NT2/D1 (cell line): ENCODE data around the gene SUMO4.

ENCODE experiments used
- DNase-seq: peaks from one replicate; pipeline ENCODE4 v3.0.0-alpha.2; 2011; ENCODE audit warnings: low read depth, low spot score
- H3K27me3 ChIP-seq: 2 replicates; pipeline ENCODE4 v1.6.0; 2011; ENCODE audit warnings: mild to moderate bottlenecking; ENCODE audit not compliant: insufficient read length, insufficient read depth
- H3K36me3 ChIP-seq: 2 replicates; pipeline ENCODE4 v1.6.1; 2011; ENCODE audit warnings: mild to moderate bottlenecking, low read length, mixed read lengths; ENCODE audit not compliant: insufficient read depth, insufficient read length
- H3K4me1 ChIP-seq: 2 replicates; pipeline ENCODE4 v1.5.1; 2011; ENCODE audit not compliant: insufficient read depth, insufficient read length
- H3K4me3 ChIP-seq: 2 replicates; pipeline ENCODE4 v1.5.1; 2011; ENCODE audit warnings: low read depth; ENCODE audit not compliant: insufficient read length
- H3K9ac ChIP-seq: 2 replicates; pipeline ENCODE4 v1.6.0; 2011; ENCODE audit warnings: low read depth; ENCODE audit not compliant: insufficient read length
- H3K9me3 ChIP-seq: 2 replicates; pipeline ENCODE4 v1.5.1; 2011; ENCODE audit warnings: mild to moderate bottlenecking, low read length; ENCODE audit not compliant: insufficient read depth
- SUZ12 ChIP-seq: IDR thresholded peaks from 2 replicates; pipeline ENCODE4 v1.6.1; 2011; ENCODE audit not compliant: insufficient read length, insufficient read depth; ENCODE audit errors: extremely low read depth
- YY1 ChIP-seq: IDR thresholded peaks from 2 replicates; pipeline ENCODE4 v1.6.1; 2011; ENCODE audit not compliant: insufficient read length, insufficient read depth
- ZNF274 ChIP-seq: IDR thresholded peaks from 2 replicates; pipeline ENCODE4 v1.6.1; 2011; ENCODE audit warnings: mild to moderate bottlenecking, low read depth, low read length

Gene SUMO4

DNA sequence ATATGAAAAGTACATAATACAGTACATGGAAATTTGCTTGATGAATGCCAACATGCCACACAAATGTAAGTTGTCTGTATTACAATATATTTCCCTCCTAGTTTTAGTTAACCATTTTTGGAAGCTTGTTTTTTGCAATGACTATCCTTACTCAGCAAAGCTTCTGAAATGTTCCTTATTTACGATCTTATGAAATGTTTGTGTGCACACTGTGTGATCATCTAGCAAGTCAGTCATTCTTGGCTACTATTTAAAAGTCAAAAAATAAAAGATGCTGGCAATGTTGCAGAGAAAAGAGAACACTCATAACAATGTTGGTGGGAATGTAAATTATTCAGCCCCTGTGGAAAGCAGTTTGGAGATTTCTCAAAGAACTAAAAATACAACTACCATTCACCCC is 33.8 kb downstream of the SUMO4 start:
- Histone ChIP-seq H3K36me3 (no peaks in the 10 kb centered on the region), H3K4me3 (no peak overlapping the region), H3K27me3 (no peaks in the 10 kb centered on the region), H3K9me3 (no peaks in the 10 kb centered on the region), H3K4me1 (peaks cover 5% of the 10 kb centered on the region), H3K9ac (no peak overlapping the region)
- no peak for DNase-seq
- TF ChIP-seq YY1 (no peak), ZNF274 (no peak), SUZ12 (no peak)

DNA sequence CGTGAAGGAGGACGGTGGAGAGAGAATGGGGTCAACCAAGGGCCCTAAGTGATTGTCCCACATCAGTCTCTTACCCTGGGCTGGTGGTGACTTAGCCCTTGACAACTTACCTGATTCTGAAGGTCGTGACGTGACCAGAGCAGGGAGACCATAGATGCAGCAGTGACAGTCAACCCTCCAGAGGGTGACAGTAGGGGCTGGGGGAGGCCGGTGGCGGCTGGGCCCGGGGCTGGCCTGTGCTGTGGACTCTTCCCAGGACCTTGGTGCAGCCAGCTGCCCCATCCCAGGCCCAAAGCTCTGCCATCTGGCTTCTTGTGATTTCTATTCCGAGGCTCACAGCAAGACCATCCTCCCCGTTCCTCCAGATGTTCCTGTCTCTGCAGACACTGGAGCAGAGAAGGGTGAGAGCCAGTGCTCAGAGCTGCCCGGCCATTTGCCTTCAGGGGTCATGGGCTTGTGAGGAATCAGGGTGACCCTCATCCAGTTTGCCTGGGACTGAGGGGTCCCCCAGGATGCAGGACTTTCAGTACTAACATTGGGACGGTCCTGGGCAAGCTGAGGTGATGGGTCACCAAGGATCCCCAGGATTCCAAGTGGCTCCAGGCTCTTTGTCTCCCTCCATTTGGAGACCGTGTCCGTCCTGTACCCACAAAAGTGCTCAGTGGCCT is 36.0 kb downstream of the SUMO4 start:
- H3K4me1 ChIP-seq = peaks cover 6% of the 10 kb centered on the region
- TF ChIP-seq SUZ12 (no peak), ZNF274 (no peak), YY1 (no peak)

DNA sequence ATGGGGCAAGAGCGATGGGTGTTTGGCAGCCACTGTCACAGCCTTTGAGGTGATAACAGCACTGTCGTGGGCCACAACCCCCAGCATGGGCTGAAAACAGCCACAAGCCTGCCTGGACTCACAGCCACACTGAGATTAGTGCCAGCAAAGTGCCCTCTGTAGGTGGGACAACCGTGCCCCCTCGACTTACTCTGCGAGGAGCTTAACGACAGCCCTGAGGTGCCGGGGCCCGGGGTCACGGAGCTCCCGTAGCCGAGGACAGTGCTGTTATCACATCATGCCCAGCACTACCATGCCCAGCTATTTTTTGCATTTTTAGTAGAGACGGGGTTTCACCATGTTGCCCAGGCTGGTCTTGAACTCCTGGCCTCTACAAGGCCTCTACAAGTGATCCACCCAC is 36.6 kb downstream of the SUMO4 start:
- Histone ChIP-seq H3K36me3 (no peaks in the 10 kb centered on the region), H3K27me3 (no peaks in the 10 kb centered on the region), H3K4me1 (peaks cover 6% of the 10 kb centered on the region), H3K4me3 (no peak overlapping the region), H3K9me3 (no peaks in the 10 kb centered on the region), H3K9ac (no peak overlapping the region)
- DNase-seq = no peak
- TF ChIP-seq ZNF274 (no peak), YY1 (no peak), SUZ12 (no peak)

More for the DNA sequence above, 36.0 kb downstream of the SUMO4 start:
- Histone ChIP-seq H3K4me3 (no peak overlapping the region), H3K9me3 (no peaks in the 10 kb centered on the region), H3K9ac (no peak overlapping the region), H3K36me3 (no peaks in the 10 kb centered on the region), H3K27me3 (no peaks in the 10 kb centered on the region)
- DNase-seq = no peak

DNA sequence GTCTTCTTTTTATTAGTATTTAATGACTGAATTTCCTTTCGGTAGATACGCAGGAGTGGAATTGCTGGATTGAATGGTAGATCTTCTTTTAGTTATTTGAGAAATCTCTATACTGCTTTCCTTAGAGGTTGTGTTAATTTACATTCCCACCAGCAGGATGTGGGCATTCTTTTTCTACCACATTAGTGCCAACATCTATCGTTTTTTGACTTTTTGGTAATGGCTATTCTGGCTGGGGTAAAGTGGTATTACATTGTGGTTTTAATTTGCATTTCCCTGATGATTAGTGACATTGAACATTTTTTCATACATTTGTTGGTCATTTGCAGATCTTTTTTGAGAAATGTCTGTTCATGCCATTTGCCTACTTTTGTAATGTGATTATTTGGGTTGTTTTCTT is 37.1 kb downstream of the SUMO4 start:
- Histone ChIP-seq H3K36me3 (no peaks in the 10 kb centered on the region), H3K9ac (no peak overlapping the region), H3K9me3 (no peaks in the 10 kb centered on the region), H3K27me3 (no peaks in the 10 kb centered on the region), H3K4me1 (peaks cover 6% of the 10 kb centered on the region), H3K4me3 (no peak overlapping the region)
- TF ChIP-seq SUZ12 = no peak
- no peak for TF ChIP-seq ZNF274
- TF ChIP-seq YY1 = no peak
- DNase-seq = no peak

DNA sequence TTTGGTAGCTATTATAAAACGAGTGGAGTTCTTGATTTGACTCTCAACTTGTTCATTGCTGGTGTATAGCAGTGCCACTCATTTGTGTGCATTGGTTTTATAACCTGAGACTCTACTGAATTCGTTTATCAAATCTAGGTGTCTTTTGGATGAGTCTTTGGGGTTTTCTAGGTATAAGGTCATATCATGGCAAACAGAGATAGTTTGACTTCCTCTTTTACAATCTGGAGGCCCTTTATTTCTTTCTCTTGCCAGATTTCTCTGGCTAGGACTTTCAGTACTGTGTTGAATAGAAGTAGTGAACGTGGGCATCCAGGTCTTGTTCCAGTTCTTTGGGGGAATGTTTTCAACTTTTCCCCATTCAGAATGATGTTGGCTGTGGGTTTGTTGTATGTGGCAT is 38.8 kb downstream of the SUMO4 start:
- no peak for TF ChIP-seq SUZ12
- TF ChIP-seq ZNF274 = no peak
- TF ChIP-seq YY1 = no peak

DNA sequence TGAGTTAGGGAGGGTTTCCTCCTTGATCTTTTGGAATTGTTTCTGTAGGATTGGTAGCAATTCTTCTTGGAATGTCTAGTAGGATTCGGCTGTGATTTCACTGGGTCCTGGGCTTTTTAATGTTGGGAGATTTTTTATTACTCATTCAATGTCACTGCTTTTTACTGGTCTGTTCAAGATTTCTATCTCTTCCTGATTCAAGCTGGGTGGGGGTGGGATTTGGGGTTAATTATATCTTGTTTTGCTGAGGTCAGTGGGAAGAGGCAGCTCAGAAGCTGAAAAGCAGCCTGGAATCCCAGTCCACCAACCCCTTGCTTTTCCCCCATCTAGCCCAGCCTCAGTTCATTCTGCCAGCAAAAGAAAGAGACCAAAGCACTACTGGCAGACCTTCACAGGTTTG is 39.6 kb downstream of the SUMO4 start:
- DNase-seq = no peak
- Histone ChIP-seq H3K9me3 (peaks cover 3% of the 10 kb centered on the region; the same call in 1 of the 2 replicates), H3K4me1 (peaks cover 2% of the 10 kb centered on the region), H3K27me3 (no peaks in the 10 kb centered on the region), H3K4me3 (no peak overlapping the region), H3K9ac (no peak overlapping the region), H3K36me3 (no peaks in the 10 kb centered on the region)
- TF ChIP-seq YY1 (no peak), ZNF274 (no peak), SUZ12 (no peak)

More for the DNA sequence above, 38.8 kb downstream of the SUMO4 start:
- peaks cover 2% of the 10 kb centered on the region for H3K4me1 ChIP-seq
- no peaks in the 10 kb centered on the region for H3K36me3 ChIP-seq
- H3K4me3 ChIP-seq = no peak overlapping the region
- H3K9me3 ChIP-seq = no peaks in the 10 kb centered on the region
- H3K9ac ChIP-seq = no peak overlapping the region
- H3K27me3 ChIP-seq = no peaks in the 10 kb centered on the region
- no peak for DNase-seq

DNA sequence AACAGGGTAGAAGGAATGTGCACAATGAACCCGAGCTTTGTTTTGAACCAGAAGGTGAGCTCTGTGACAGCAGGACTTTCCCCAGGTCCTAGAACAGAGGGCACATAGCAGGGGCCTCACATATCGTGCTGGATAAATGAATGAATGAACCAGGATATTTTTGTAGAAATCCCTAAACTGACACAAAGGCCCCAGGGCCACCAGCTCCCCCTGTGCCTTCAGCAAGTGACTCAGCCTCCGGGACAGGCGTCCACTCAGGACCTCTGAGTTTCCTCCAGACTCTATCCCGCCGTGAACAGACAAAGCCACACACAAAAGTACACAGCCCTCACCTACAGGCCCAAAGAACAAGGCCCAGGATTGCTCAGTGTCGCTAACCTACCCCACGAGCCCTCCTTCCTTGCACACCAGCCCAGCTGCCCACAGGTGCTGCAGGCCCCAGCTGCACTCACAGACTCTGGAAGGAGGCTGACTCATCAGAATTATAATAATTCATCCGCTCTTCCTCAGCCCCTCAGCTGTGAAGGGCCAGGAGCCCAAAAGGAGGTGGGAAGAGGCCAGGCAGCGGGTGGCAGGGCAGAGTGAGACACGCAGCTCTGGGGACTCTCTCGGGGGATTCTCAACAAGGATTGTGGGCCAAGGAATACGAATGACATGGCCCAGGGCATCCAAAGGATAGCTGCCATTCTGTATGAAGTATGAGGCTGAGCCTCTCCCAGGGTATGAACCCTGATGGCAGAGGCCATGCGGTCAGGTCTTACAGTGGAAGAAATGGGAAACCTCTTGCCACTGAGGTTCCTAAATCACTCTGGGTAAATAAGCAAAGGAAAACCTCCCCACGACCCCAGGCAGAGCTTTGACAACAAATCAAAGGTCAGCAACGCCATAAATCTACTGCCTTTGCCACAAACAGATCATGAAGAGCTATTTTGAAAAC is 40.9 kb downstream of the SUMO4 start:
- DNase-seq = no peak

More for the DNA sequence above, 40.9 kb downstream of the SUMO4 start:
- H3K36me3 ChIP-seq = no peaks in the 10 kb centered on the region
- H3K27me3 ChIP-seq = no peaks in the 10 kb centered on the region
- H3K9me3 ChIP-seq = peaks cover 4% of the 10 kb centered on the region; the same call in 1 of the 2 replicates
- no peak overlapping the region for H3K4me3 ChIP-seq
- TF ChIP-seq YY1 = no peak
- no peak for TF ChIP-seq SUZ12
- TF ChIP-seq ZNF274 = no peak
- peaks cover 2% of the 10 kb centered on the region for H3K4me1 ChIP-seq
- H3K9ac ChIP-seq = no peak overlapping the region
